GM12878 (cell line): Measurements from ENCODE around the gene NCAPD2. TPM values are rescaled to one million over a fixed set of nuclear protein-coding genes. Genes with fewer than 3 reads are reported as not detected.
A peak's percentile ranks its signal among the peaks of the same experiment; 100 is the strongest.

Source experiments
- BACH1 ChIP-seq: fragments of 450-650 bp; IDR thresholded peaks from 2 replicates; pipeline ENCODE4 v1.6.1; 2017; ENCODE audit warnings: mild to moderate bottlenecking, borderline replicate concordance
- BMI1 ChIP-seq: fragments of 450-650 bp; IDR thresholded peaks from 2 replicates; pipeline ENCODE4 v1.6.1; 2016; ENCODE audit warnings: mild to moderate bottlenecking, moderate library complexity, borderline replicate concordance
- CREM ChIP-seq: IDR thresholded peaks from 2 replicates; pipeline ENCODE4 v1.6.1; 2014; ENCODE audit warnings: antibody characterized with exemption, low read depth
- CTCF ChIP-seq, 3 experiments: IDR thresholded peaks in 2 of 3; conservative IDR thresholded peaks in 1 of 3; 2 replicates each; pipeline ENCODE4 v1.5.1; 2011; ENCODE audit warnings: low read depth in 3 of 3, low read length in 3 of 3, mild to moderate bottlenecking in 3 of 3, control low read depth in 2 of 3, moderate library complexity in 2 of 3, inconsistent platforms in 1 of 3, mixed read lengths in 1 of 3; ENCODE audit not compliant: control insufficient read depth in 2 of 3, insufficient read depth in 1 of 3; ENCODE audit errors: extremely low read depth in 1 of 3
- E2F4 ChIP-seq: IDR thresholded peaks from 2 replicates; pipeline ENCODE4 v1.6.1; 2012; ENCODE audit warnings: low read depth, low read length, improper control_type of control experiment
- E4F1 ChIP-seq: fragments of 450-650 bp; IDR thresholded peaks from 2 replicates; pipeline ENCODE4 v1.6.1; 2018; ENCODE audit warnings: borderline replicate concordance, mild to moderate bottlenecking; ENCODE audit not compliant: partially characterized antibody
- FOXM1 ChIP-seq: IDR thresholded peaks from 2 replicates; pipeline ENCODE4 v1.6.1; 2012; ENCODE audit warnings: low read depth, mild to moderate bottlenecking, inconsistent platforms, low read length, moderate library complexity
- GABPA ChIP-seq: IDR thresholded peaks from 2 replicates; pipeline ENCODE4 v1.6.1; 2014; ENCODE audit warnings: antibody characterized with exemption, low read depth, mild to moderate bottlenecking, inconsistent platforms
- JUNB ChIP-seq: IDR thresholded peaks from 2 replicates; pipeline ENCODE4 v1.6.1; 2016; ENCODE audit warnings: antibody characterized with exemption, mild to moderate bottlenecking
- POU2F2 ChIP-seq: IDR thresholded peaks from 3 replicates; pipeline ENCODE4 v1.6.1; 2011; ENCODE audit warnings: low read depth, mild to moderate bottlenecking, low read length, borderline replicate concordance
- RAD51 ChIP-seq: fragments of 450-650 bp; IDR thresholded peaks from 2 replicates; pipeline ENCODE4 v1.6.1; 2016; ENCODE audit warnings: moderate library complexity, mild to moderate bottlenecking, inconsistent platforms
- SMAD1 ChIP-seq: fragments of 450-650 bp; IDR thresholded peaks from 2 replicates; pipeline ENCODE4 v1.6.1; 2018; ENCODE audit warnings: mild to moderate bottlenecking, low read depth; ENCODE audit not compliant: partially characterized antibody
- SREBF1 ChIP-seq: IDR thresholded peaks from 2 replicates; pipeline ENCODE4 v1.6.1; 2012; ENCODE audit warnings: mild to moderate bottlenecking, low read length
- TCF12 ChIP-seq: IDR thresholded peaks from 2 replicates; pipeline ENCODE4 v1.6.1; 2011; ENCODE audit warnings: low read depth, mild to moderate bottlenecking, low read length
- USF2 ChIP-seq: IDR thresholded peaks from 2 replicates; pipeline ENCODE4 v1.6.1; 2011; ENCODE audit warnings: low read depth, low read length, improper control_type of control experiment, borderline replicate concordance
- ZNF592 ChIP-seq: fragments of 450-650 bp; IDR thresholded peaks from 2 replicates; pipeline ENCODE4 v1.6.1; 2017; ENCODE audit warnings: mild to moderate bottlenecking, moderate library complexity
- polyA plus RNA-seq, 11 experiments: library from polyadenylated mRNA; depleted of rRNA in 4 of 11; unstranded in 6 of 11; stranded (reverse) in 5 of 11; fragments of >200 nt; fragmentation: Nextera tagmentation in 4 of 11; fragmentation: Illumina TruSeq in 1 of 11; extraction: Ambion mirVana in 4 of 11; extraction: Trizol in 1 of 11; gene quantifications; 1 replicate in 1 of 11; 2 replicates in 10 of 11; pipeline versions ENCODE4 v1.2.1 to v1.2.3, GENCODE V29; 2011 to 2016; ENCODE audit warnings: inconsistent platforms in 2 of 11, missing spikeins in 2 of 11, low read depth in 1 of 11
- total RNA-seq, 4 experiments: library from RNA; depleted of rRNA in 3 of 4; stranded (reverse); fragments of >200 nt in 3 of 4; fragmentation: Illumina TruSeq in 1 of 4; extraction: Trizol in 1 of 4; gene quantifications; 2 replicates each; pipeline versions ENCODE4 v1.2.1 to v1.2.3, GENCODE V29; 2013 to 2021

The NCAPD2 gene
- total and polyA plus RNA-seq, 10 of the 15 experiments (the other 5 are each of a cell fraction or from before 2014, with no cell fraction given): 24.2 to 160 (median 110) TPM

- TF ChIP-seq SMAD1: no peak
- TF ChIP-seq E4F1: no peak
- TF ChIP-seq POU2F2: peak; percentile 76
- TF ChIP-seq USF2: peak; percentile 26; the same call in 1 of the 2 replicates
- no peak for TF ChIP-seq JUNB
- TF ChIP-seq TCF12: peak; percentile 79; the same call in 1 of the 2 replicates
- peak; percentile 63; the same call in 1 of the 2 replicates for TF ChIP-seq CREM
- TF ChIP-seq SREBF1: no peak
- TF ChIP-seq CTCF (IDR thresholded peaks at IDR 0.05 in 2 of 3, conservative IDR thresholded peaks at IDR 0.05 in 1 of 3; ENCODE audit: control insufficient read depth in 2 of 3, extremely low read depth in 1 of 3, insufficient read depth in 1 of 3, low read depth in 3 of 3, low read length in 3 of 3): no peak
- peak; percentile 83; the same call in 1 of the 2 replicates for TF ChIP-seq GABPA
- peak; percentile 76; the same call in 1 of the 2 replicates for TF ChIP-seq BACH1
- TF ChIP-seq FOXM1: peak; percentile 51; the same call in 1 of the 2 replicates
- no peak for TF ChIP-seq BMI1
- peak; percentile 83; the same call in 1 of the 2 replicates for TF ChIP-seq ZNF592
- TF ChIP-seq E2F4: no peak
- TF ChIP-seq RAD51: peak; percentile 75
These were observed 32.3 kb upstream of the NCAPD2 start (continued) for GRCh38 chr12:6461401-6462233.
